Measurements from ENCODE around the gene RANBP6.

GRCh38 chr9:6052293-6052919 is 37.0 kb upstream of the RANBP6 start:
- TF ChIP-seq CTCF (IDR thresholded peaks at IDR 0.05) (no peak), EZH2 (IDR thresholded peaks at IDR 0.05; ENCODE audit: borderline replicate concordance, insufficient read depth, low read depth, low read length, poor library complexity, severe bottlenecking) (no peak)
